ENCODE measurements around the gene G2E3. TPM values are rescaled to one million over a fixed set of nuclear protein-coding genes. Genes with fewer than 3 reads are reported as not detected.

The G2E3 gene
- polyA plus RNA-seq, 1 experiment = 21.7 TPM

- no peak overlapping the region for H3K27ac ChIP-seq (ENCODE audit: low read depth, low read length)
- DNase-seq (ENCODE audit: low read depth, low spot score) = no peak
- no peaks in the 10 kb centered on the region for H3K9me3 ChIP-seq (ENCODE audit: control insufficient read depth, insufficient read depth, low read length)
- H3K4me3 ChIP-seq (ENCODE audit: low read depth, low read length) = no peak overlapping the region
- TF ChIP-seq, protein P1, sequence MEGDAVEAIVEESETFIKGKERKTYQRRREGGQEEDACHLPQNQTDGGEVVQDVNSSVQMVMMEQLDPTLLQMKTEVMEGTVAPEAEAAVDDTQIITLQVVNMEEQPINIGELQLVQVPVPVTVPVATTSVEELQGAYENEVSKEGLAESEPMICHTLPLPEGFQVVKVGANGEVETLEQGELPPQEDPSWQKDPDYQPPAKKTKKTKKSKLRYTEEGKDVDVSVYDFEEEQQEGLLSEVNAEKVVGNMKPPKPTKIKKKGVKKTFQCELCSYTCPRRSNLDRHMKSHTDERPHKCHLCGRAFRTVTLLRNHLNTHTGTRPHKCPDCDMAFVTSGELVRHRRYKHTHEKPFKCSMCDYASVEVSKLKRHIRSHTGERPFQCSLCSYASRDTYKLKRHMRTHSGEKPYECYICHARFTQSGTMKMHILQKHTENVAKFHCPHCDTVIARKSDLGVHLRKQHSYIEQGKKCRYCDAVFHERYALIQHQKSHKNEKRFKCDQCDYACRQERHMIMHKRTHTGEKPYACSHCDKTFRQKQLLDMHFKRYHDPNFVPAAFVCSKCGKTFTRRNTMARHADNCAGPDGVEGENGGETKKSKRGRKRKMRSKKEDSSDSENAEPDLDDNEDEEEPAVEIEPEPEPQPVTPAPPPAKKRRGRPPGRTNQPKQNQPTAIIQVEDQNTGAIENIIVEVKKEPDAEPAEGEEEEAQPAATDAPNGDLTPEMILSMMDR (IDR thresholded peaks at IDR 0.05; ENCODE audit: low read depth, low read length) = no peak
- no peaks in the 10 kb centered on the region for H3K27me3 ChIP-seq (ENCODE audit: control insufficient read depth, insufficient read depth, low read length)
- POLR2A ChIA-PET = no interaction called here
- CTCF ChIA-PET = interaction anchor here (0.5 to 1.0 kb wide), 3 partner anchors 19 to 1286 kb away, joined by 3 read pairs; no protein-coding TSS in a partner anchor
These were observed 55.2 kb downstream of the G2E3 start for GRCh38 chr14:30614155-30614554.

- CTCF ChIA-PET = interaction anchor here (1.2 kb wide), 1 partner anchor 11 kb away, joined by 3 read pairs; no protein-coding TSS in a partner anchor
- Histone ChIP-seq H3K27ac (ENCODE audit: low read depth, low read length) (no peak overlapping the region), H3K4me3 (ENCODE audit: low read depth, low read length) (no peak overlapping the region)
These were observed 61.2 kb downstream of the G2E3 start for GRCh38 chr14:30620178-30620577.

DNA sequence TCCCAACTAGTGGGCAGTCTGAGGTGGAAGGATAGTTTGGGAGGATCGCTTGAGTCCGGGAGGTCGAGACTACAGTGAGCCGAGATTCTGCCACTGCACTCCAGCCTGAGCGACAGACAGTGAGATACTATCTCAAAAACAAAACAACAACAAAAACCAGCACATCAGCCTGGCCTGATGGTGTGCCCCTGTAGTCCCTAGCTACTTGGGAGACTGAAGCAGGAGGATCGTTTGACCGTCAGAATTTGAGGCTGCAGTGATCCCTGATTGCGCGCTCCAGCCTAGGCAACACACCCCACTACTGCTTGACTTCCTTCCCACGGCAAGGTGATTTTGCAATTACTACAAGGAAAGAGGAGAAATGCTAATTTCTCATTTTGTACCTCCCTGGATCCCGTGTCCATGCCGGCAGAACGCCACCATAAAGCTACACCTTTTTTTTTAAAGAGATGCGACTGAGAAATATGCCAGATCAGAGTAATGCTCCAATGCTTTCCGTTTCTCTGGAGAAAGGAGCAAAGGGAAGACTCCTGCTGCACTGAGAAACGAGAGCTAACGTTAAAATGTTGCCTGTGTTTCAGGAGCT is 62.5 kb downstream of the G2E3 start:
- TF ChIP-seq, protein P1 (IDR thresholded peaks at IDR 0.05; ENCODE audit: low read depth, low read length) = no peak
- ChIA-PET POLR2A (interaction anchor here (0.6 to 1.1 kb wide), 2 partner anchors 10 to 87 kb away, joined by 3 read pairs; no protein-coding TSS in a partner anchor), CTCF (interaction anchor here (0.6 to 0.8 kb wide), 4 partner anchors 10 to 100 kb away, joined by 3 to 4 read pairs (median 3); no protein-coding TSS in a partner anchor)
- Histone ChIP-seq H3K27me3 (ENCODE audit: control insufficient read depth, insufficient read depth, low read length) (no peaks in the 10 kb centered on the region), H3K27ac (ENCODE audit: low read depth, low read length) (peak overlapping the region; percentile 90), H3K9me3 (ENCODE audit: control insufficient read depth, insufficient read depth, low read length) (no peaks in the 10 kb centered on the region), H3K4me3 (ENCODE audit: low read depth, low read length) (peak overlapping the region; percentile 94)
- no peak for DNase-seq (ENCODE audit: low read depth, low spot score)

More at GRCh38 chr14:30620178-30620577, 61.2 kb downstream of the G2E3 start:
- DNase-seq (ENCODE audit: low read depth, low spot score) = no peak
- Histone ChIP-seq H3K27me3 (ENCODE audit: control insufficient read depth, insufficient read depth, low read length) (no peaks in the 10 kb centered on the region), H3K9me3 (ENCODE audit: control insufficient read depth, insufficient read depth, low read length) (no peaks in the 10 kb centered on the region)
- POLR2A ChIA-PET = no interaction called here
- TF ChIP-seq, protein P1 (IDR thresholded peaks at IDR 0.05; ENCODE audit: low read depth, low read length) = no peak

DNA sequence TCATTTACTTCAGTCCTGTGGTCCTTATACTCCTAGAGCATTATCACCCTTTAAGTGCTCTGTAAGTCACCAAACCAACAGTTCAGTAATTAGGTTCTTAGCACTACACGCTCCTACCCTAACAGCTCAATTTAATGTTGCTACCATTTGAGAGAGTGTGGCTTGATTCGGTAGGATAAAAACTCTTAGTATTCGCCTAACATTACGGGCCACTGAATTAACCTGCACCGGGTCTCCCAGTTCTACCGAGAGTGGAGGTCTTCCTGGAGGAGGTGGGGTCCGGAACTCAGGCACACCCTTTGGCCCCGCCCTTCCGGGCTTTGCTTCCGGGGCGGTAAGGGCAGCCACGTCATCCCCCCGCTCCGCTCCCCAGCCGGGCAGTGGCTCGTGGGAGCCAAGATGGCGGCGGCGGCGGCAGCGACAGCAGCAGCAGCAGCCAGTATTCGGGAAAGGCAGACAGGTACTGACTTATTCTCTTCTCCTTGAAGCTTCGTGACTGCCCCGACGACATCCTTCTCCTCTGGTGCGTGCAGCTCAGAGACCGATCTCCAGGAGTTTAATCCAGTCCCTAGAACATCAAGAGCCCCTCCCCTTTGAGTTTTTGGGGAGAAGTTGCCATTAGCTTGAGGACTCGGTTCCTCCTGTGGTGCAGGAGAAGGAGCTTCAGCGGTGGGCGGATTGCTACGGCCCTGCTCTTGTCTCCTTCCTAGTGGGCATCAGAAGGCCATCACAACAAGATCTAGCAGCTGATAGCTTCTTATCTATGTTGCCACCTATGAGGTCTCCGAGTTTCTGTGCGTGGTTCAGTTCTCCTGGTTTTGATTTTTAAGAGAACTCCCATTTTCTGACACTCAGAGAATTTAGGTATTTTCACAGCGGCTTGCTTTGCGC is 63.2 kb downstream of the G2E3 start, which contains the start of gene SCFD1:
SCFD1 (plus strand) TSS at position 380 of the 891 bp plus-strand sequence; CDS start at position 400, 20 bp downstream.
- H3K27me3 ChIP-seq (ENCODE audit: control insufficient read depth, insufficient read depth, low read length) = no peaks in the 10 kb centered on the region
- H3K4me3 ChIP-seq (ENCODE audit: low read depth, low read length) = peak within 1 kb of the TSS; percentile 94
- TF ChIP-seq, protein P1 (IDR thresholded peaks at IDR 0.05; ENCODE audit: low read depth, low read length) = no peak
- CTCF ChIA-PET = interaction anchor here (0.6 to 1.3 kb wide), 6 partner anchors 11 to 338 kb away, joined by 3 to 4 read pairs (median 3); no protein-coding TSS in a partner anchor
- POLR2A ChIA-PET = interaction anchor here (0.6 to 1.1 kb wide), 3 partner anchors 9 to 86 kb away, joined by 3 to 7 read pairs (median 3); no protein-coding TSS in a partner anchor
- DNase-seq (ENCODE audit: low read depth, low spot score) = peak; percentile 56
- H3K27ac ChIP-seq (ENCODE audit: low read depth, low read length) = peak within 1 kb of the TSS; percentile 90
- no peaks in the 10 kb centered on the region for H3K9me3 ChIP-seq (ENCODE audit: control insufficient read depth, insufficient read depth, low read length)
